GM21526 (cell line): ENCODE measurements around the gene PHOX2B.
"Not testable (repeated sequence)": the region's sequence is repeated elsewhere in the genome, so short reads cannot be mapped to it uniquely, and the experiment has no call there.

Experiments used
- ATAC-seq: cut with Tn5 transposase; IDR thresholded peaks from one replicate; pipeline ENCODE4 v1.9.1; 2021; ENCODE audit warnings: moderate library complexity; ENCODE audit not compliant: unreplicated experiment, low FRiP score

Gene PHOX2B

GRCh38 chr4:41749631-41750039 lies 1.1 kb upstream of the PHOX2B start:
- ATAC-seq, result no peak

DNA sequence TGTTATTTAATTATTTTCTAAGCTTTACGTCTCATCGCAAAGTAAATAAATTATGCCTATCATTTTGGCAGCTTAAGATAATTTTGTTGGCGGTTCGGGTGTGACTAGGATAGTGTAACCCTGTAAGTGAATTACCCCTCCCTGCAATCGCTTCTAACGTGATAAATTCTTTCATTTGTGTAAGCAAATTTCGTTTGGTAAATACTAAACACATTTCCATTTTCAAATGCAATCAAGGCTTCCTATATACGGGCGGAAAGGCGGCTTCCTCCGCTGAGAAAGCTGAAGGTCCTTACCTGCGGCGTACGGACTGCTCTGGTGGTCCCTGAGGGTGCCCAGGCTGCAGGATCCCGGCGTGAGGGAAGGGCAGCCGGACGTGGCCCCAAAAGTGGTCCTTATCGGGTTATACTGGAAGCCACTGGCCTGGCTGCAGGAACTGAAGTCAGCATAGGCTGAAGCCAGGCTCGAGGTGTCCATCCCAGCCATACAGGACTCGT lies 403 bp downstream of the PHOX2B start:
- no peak for ATAC-seq

DNA sequence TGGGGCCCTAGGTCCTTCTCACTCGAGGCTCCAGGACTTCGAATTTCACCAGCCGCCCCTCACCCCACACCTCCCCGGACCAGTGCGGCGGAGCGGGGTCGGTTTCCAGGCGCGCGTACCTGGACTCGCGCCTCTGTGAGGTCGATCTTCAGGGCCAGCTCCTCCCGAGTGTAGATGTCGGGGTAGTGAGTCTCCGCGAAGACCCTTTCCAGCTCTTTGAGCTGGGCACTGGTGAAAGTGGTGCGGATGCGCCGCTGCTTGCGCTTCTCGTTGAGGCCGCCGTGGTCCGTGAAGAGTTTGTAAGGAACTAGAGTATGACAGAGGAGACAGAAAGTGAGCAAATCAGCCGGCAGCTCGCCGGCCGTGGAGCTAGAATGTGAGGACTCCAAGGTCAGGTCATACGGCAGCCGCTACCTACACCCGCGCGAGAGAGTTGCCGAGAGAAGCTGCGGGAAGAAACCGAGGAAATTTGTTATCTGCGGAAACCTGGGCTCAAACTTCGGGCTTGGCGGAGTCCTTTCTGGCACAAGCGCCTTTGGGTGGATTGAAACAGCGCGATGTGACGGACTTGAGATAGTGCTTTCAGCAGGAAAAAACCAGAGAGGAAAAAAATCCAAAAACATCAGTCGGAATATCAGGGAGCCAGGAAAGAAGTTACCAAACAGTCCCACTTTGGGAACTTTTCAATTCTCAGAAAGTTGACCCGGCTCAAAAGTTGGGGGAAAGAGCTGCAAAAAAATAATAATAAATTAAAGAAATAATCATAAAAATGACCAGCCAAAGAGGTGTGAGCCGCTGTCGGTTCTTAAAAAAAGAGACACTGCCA lies 1.1 kb downstream of the PHOX2B start:
- no peak for ATAC-seq

GRCh38 chr4:41746440-41747229 lies 1.9 kb downstream of the PHOX2B start:
- no peak for ATAC-seq

DNA sequence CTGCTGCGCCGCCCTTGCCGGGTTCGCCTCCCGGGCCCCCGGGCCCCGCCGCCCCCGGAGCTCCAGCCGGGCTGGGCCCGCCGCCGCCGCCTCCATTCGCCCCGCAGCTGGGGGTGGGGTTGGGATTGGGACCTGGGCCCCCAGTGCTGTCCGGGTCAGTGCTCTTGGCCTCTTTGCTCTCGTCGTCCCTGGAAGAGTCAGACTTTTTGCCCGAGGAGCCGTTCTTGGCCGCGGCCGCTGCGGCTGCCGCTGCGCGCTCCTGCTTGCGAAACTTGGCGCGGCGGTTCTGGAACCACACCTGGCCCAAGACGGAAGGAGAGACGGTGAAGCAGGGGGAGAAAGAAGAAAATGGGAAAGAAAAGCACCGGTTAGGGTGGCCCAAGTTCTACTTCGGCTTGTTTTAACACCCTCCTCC lies 2.5 kb downstream of the PHOX2B start:
- ATAC-seq, result no peak

- no peak for ATAC-seq
Observed at GRCh38 chr4:41745292-41746024, 3.1 kb downstream of the PHOX2B start.

DNA sequence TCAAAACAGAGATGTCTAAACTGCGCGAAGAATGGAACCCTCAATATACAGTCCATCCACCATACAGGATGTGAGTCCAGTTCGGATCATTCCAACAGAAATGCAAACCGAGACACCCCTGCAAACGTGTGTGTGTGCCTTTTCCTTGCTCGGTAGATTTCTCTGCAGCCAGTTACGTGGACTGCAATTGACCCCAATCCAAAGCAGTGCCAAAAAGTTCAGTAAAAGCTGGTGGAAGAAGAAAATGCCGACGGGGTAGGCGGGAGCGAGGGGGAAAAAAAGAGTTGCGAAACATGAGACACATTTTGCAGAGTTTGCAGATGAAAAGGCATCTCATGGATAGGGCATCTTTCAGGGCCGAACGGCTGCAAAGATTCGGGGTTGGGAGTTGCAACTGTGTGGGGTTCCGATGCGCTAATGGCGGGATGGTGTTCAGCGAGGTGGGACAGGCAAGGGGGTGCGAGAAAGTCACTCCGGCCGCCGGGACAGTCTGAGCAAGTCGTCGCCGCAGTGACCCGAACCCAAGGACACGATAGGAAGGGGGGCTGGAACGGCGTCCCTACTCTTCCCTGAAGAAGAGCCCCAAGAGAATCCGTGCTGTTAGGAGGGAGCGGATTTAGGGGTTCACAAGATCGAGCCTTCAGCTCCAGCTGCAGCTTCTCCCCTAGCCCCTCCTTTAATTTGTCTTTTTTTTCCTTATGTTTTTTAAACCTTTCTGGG lies 3.8 kb downstream of the PHOX2B start:
- no peak for ATAC-seq

- ATAC-seq, result no peak
Observed at GRCh38 chr4:41741354-41741753, 7.2 kb downstream of the PHOX2B start.

- ATAC-seq, result not testable (repeated sequence)
Observed at GRCh38 chr4:41737491-41737890, 11.0 kb downstream of the PHOX2B start.

DNA sequence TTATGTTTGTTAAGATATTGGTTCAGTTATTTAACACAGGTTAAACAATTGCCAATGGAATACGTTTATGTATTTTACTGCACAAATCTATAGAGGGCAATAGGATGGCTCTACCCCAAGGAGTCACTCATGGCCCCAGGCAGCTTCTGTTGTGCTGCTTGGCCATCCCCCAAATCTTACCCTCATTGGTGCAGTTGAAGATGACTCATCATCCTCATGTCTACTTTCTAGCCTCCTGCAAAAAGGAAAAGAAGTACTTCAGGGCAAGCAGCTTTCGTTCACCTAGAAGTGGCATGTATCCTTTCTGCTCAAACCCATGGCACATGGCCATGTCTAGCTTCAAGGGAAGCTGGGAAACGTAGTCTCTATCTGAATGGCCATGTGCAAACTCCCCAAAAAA lies 14.2 kb downstream of the PHOX2B start:
- ATAC-seq, result no peak

DNA sequence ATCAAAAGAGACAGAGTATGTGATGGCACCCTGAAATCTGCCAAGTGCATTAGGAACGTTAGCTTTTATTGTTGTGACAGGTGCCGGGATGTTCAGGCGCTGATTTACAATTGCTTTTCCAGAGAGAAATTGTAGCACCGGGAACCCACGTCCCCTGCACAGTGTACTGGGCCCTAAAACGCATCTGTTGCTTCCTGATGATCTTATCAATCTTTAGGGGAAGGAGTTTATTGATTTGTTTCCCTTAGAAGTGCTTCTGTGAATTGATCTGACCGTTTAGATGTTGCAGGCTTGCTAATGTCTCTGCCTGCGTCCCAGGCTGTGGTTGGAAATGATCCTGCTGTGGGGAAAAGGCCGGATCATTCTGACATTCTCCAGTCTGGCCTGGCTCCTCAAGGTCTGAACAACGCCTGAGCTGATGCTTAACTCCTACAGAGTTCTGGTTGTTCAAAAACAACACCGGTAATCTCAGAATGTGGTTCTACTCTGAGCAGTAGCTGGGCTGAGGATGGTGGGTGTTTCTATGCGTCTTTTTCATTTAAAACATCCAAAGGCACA lies 16.9 kb downstream of the PHOX2B start:
- no peak for ATAC-seq

GRCh38 chr4:41728573-41728913 lies 20.0 kb downstream of the PHOX2B start:
- no peak for ATAC-seq

DNA sequence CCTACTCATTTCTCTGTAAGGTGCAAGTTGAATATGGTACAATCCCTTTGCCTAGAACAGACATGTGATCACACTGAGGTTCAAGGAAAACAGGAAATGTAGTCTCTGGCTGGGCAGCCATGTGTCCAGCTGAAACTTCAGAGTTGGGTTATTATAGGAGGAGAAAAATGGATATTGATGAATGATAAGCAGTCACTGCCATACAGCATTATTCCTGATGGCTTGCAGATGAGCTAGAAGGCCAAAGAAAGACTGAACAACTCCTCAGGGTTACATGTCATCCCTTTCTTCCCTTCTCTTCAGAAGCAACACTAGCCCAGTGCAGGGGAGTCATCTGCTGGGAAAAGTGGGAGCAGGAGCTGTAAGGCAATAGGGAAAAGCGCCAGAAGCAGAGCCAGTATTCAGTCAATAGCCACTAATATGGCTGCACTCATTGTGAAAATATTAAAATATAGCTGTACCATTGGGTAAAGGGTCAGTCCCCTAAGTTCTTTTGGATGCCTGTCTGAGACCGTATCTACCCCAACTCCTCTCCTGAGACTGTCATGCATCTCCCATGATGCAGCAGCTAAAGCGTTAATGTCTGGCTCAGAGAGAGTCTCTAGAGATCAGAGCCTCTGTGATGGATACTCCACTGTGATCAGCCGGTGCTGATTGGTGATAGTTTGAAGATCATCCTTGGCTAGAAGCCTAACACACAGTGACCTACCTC lies 20.5 kb downstream of the PHOX2B start:
- no peak for ATAC-seq

- ATAC-seq, result no peak
Observed at GRCh38 chr4:41725254-41725653, 23.3 kb downstream of the PHOX2B start.

DNA sequence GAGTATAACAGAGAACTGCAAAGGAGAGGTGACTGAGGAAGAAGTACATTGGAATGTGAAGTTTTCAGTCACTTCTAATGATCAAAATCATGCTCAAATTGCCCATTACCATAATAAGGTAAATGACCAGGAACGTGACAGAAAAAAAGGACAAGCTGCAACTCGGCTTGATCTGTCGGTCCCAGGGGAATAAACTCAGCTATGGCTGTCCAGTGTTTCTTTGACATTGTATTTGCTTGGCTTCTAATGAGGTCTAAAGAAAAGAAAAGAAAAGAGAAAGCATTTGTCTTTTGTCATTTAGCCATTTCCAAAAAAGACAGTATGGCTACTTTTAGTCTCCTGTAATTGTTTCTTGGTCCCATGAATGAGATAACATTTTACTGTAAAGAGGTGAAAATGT lies 25.2 kb downstream of the PHOX2B start:
- no peak for ATAC-seq

DNA sequence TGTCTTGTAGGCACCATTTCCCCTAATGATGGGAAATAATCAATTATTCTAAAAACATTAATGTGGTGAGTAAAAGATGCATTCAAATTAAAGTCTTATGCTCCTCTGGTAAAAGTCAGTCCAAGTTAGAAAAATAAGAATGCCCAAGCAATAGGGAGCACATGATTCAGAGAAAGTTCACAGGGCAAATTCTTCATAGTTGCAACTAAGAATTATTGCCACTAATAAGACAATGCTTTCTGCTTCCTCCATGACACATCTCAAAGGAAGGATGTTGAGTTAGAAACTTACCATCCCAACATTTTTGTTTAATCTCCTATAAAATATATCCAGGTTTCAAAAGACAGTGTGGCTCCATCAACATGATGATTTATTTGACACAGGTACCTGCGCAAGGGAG lies 26.3 kb downstream of the PHOX2B start:
- ATAC-seq, result no peak

- no peak for ATAC-seq
Observed at GRCh38 chr4:41719417-41719816, 29.1 kb downstream of the PHOX2B start.

DNA sequence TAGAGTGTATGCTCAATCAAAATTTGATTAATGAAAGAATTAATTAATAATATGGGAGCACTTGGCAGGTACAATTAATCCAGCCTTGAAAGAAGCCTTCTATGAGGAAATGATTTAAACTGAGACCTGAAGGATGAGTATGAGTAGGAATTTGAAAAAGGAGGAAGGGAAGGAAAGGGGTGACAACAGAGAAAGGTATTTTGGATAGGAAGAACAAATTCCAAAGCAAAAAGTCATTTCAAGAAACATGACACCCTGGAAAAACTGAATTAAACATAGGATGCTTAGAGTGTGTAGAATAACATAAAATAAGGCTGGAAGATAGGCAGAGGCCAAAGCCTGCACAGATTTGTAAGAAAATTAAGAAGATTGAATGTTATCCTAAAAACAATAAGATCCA lies 29.6 kb downstream of the PHOX2B start:
- ATAC-seq, result no peak

DNA sequence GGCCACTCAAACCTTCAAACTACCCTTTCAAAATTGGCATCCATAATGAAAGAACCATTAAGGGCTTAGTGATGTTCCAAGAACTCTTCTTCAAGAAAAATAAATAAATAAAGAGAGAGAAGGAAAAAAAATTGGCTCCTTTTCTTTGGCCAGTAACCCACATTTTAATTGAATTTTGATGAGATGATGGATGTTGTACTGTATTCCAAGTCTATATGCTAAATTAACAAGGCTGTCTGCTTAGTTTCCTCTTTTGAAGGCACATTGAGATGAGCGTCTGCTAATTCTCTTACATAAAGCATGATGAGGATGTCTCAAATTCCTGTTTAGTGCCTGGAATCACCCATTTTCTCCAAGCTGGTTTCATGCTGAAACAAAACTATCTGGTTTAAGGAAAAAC lies 33.4 kb downstream of the PHOX2B start:
- no peak for ATAC-seq
